GM18511 (cell line): ENCODE data around the gene LAYN.

Experiments used
- ATAC-seq: cut with Tn5 transposase; IDR thresholded peaks from one replicate; pipeline ENCODE4 v1.9.1; 2021; ENCODE audit warnings: mild to moderate bottlenecking, moderate library complexity; ENCODE audit not compliant: unreplicated experiment

LAYN gene

GRCh38 chr11:111540114-111540936 is at the start of gene LAYN:
Gene LAYN, plus strand, starts transcription at chr11:111540720. Its CDS starts 124 bp downstream, at chr11:111540844.
- ATAC-seq: no peak

- no peak for ATAC-seq
Observed at GRCh38 chr11:111494040-111494439, 46.5 kb upstream of the LAYN start.

- no peak for ATAC-seq
Observed at GRCh38 chr11:111499483-111499882, 41.0 kb upstream of the LAYN start.

- ATAC-seq: no peak
Observed at GRCh38 chr11:111500481-111500880, 40.0 kb upstream of the LAYN start.

- no peak for ATAC-seq
Observed at GRCh38 chr11:111502611-111503010, 37.9 kb upstream of the LAYN start.

GRCh38 chr11:111510311-111510710 is 30.2 kb upstream of the LAYN start:
- no peak for ATAC-seq

- no peak for ATAC-seq
Observed at GRCh38 chr11:111512296-111513239, 28.0 kb upstream of the LAYN start, which contains the start of gene BTG4. Gene BTG4, minus strand, starts transcription at chr11:111512386. Its CDS starts 13,610 bp downstream, at chr11:111498776.

- no peak for ATAC-seq
Observed at GRCh38 chr11:111513240-111513605, 27.3 kb upstream of the LAYN start.

- no peak for ATAC-seq
Observed at GRCh38 chr11:111514216-111515031, 26.1 kb upstream of the LAYN start, which contains the start of gene HOATZ. Gene HOATZ, plus strand, starts transcription at chr11:111514778. Its CDS starts 7 bp downstream, at chr11:111514785.

GRCh38 chr11:111515591-111515990 is 24.9 kb upstream of the LAYN start:
- no peak for ATAC-seq

GRCh38 chr11:111518668-111519067 is 21.9 kb upstream of the LAYN start:
- ATAC-seq: no peak

- no peak for ATAC-seq
Observed at GRCh38 chr11:111520560-111520959, 20.0 kb upstream of the LAYN start.

GRCh38 chr11:111521135-111521534 is 19.4 kb upstream of the LAYN start:
- no peak for ATAC-seq

GRCh38 chr11:111522426-111522825 is 18.1 kb upstream of the LAYN start:
- no peak for ATAC-seq

GRCh38 chr11:111523343-111523742 is 17.2 kb upstream of the LAYN start:
- no peak for ATAC-seq

GRCh38 chr11:111524056-111524455 is 16.5 kb upstream of the LAYN start:
- ATAC-seq: no peak

- ATAC-seq: no peak
Observed at GRCh38 chr11:111525456-111525855, 15.1 kb upstream of the LAYN start.

- peak; percentile 58 for ATAC-seq
Observed at GRCh38 chr11:111526501-111526900, 14.0 kb upstream of the LAYN start.

- no peak for ATAC-seq
Observed at GRCh38 chr11:111527279-111527678, 13.2 kb upstream of the LAYN start.

GRCh38 chr11:111528557-111528956 is 12.0 kb upstream of the LAYN start:
- no peak for ATAC-seq

- ATAC-seq: no peak
Observed at GRCh38 chr11:111530091-111530490, 10.4 kb upstream of the LAYN start.
